Activated naive CD4-positive, alpha-beta T cell treated with anti-CD3 and anti-CD28 coated beads, Interleukin-2, amount 50 U/mL, for 72 hours (primary cell): ENCODE measurements around the gene LENG1. TPM values are rescaled to one million over a fixed set of nuclear protein-coding genes. Genes with fewer than 3 reads are reported as not detected.
"Not testable (repeated sequence)": the region's sequence is repeated elsewhere in the genome, so short reads cannot be mapped to it uniquely, and the experiment has no call there.

ENCODE experiments used
- ATAC-seq, 2 donors: fragments of 150-1000 bp; cut with Tn5 transposase; 2 replicates each; pipeline ENCODE4 v1.10.0; 2021; ENCODE audit warnings: mild to moderate bottlenecking in 2 of 2, moderate library complexity in 2 of 2
- DNase-seq, 2 donors: peaks; one replicate each; pipeline ENCODE4 v3.0.0; 2021 to 2022; ENCODE audit warnings: low spot score in 2 of 2
- H3K27ac Mint-ChIP-seq, 2 donors: one replicate each; pipeline ENCODE4 v1.8.0; 2022; ENCODE audit warnings: mild to moderate bottlenecking in 2 of 2, mixed read lengths in 2 of 2
- H3K36me3 Mint-ChIP-seq, 2 donors: one replicate each; pipeline ENCODE4 v1.8.0; 2022; ENCODE audit warnings: mixed read lengths in 2 of 2
- H3K9me3 Mint-ChIP-seq, 2 donors: one replicate each; pipeline ENCODE4 v1.8.0; 2022; ENCODE audit warnings: mixed read lengths in 2 of 2
- total RNA-seq, 2 donors: library from RNA; stranded (reverse); gene quantifications; one replicate each; pipeline ENCODE4 v1.2.3, GENCODE V29; 2022

Gene LENG1
- total RNA-seq, 2 donors from 2014 or later, result 3.5 to 6.1 TPM

DNA sequence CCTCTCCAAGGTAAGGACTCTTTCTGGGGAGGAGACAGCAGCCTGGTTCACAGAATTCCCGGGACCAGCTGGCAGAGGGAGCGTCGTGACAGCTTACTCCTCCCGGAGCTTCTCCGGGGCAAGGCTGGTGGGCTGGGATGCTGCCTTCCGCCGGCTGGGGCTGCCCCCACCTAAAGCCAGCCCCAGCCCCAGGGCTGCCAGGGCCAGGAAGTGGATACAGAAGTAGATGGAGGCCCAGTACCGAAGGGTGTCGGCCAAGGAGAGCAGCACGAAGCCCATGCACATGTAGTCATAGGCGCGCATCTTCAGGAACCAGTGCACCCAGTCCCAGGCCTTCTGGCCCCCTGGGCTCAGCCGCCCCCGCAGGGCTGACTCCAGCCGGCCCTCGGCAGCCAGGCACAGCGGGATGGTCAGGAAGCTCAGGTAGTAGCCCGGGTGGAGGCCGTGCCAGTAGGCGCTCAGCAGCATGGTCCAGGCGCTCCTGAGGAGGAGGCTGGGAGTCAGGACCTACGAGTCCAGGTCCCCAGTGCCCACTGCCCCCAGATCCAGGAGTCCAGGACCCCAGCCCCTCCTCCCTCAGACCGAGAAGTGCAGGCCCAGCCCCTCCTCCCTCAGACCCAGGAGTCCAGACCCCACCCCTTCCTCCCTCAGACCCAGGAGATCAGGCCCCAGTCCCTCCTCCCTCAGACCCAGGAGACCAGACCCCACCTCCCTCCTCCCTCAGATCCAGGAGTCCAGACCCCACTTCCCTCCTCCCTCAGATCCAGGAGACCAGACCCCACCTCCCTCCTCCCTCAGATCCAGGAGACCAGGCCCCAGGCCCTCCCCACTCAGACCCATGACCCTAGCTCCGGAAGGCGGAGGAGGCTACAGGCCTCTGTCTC, 14.7 kb upstream of the LENG1 start:
- peak overlapping the region in 1 of 2 donors; percentile 58 for H3K27ac Mint-ChIP-seq
- peaks cover 6 to 7% of the 10 kb centered on the region in 2 donors for H3K36me3 Mint-ChIP-seq
- no peaks in the 10 kb centered on the region for H3K9me3 Mint-ChIP-seq
- ATAC-seq, result peak in 1 of 2 donors; percentile 22
- no peak for DNase-seq

DNA sequence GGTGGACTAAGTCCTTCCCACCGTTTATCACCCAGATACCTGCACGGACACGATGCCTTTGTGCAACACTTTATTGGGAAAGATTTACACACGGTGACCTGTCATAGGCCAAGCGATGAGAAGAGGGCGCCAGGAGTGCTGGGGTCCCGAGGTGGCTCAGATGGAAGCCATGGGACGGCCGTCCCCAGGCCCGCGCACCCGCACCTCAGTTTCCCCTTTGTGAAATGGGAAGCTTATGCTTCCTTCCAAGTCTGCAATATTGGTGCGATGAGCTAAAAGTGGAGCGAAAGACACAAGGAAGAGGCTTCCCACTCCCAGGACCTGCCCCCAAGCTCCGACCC, 13.8 kb upstream of the LENG1 start:
- Mint-ChIP-seq H3K9me3 (no peaks in the 10 kb centered on the region), H3K27ac (no peak overlapping the region), H3K36me3 (peaks cover 3 to 4% of the 10 kb centered on the region in 2 donors)
- DNase-seq, result no peak
- peak in 1 of 2 donors; percentile 2 for ATAC-seq

DNA sequence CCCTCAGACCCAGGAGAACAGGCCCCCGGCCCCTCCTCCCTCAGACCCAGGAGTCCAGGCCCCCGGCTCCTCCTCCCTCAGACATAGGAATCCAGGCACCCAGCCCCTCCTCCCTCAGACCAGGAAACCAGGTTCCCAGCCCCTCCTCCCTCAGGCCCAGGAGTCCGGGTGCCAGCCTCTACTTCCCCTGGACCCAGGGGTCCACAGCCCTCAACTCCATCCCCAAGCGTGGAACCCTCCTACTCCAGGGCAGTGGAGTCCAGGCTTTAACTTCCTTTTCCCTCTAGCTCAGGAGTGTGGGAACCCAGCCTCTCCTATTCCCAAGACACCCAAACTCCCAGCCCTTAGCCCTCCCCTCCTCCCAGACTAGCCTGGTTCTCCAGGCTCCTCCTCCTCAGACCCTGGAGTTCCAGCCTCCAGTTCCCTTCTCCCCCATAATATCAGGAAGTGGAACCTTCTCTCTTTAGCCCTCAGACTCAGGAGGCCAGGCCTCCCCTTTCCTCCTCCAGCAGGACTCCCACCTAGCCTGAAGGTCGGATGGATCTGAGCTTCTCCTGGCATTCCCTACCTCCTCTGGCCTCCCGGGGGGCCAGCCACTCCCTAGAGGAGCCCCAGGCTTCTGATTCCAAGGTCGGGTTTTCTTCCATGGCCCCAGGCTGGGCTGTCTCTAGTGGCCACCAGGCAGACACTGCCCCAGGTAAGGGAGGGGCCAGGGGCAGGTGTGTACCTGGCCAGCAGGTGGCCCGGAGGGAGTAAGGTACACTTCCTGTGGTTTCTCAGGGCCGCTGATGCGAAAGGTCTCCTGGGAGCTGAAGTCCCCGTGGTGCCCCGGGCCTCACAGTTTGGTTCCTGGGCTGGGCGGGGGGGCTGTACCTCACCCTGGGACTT, 13.2 kb upstream of the LENG1 start, which contains the start of gene TMC4:
Gene TMC4, minus strand, starts transcription at position 690 of the 888 bp plus-strand sequence. Its CDS starts 43 bp downstream, at position 647.
- Mint-ChIP-seq H3K27ac (peak within 1 kb of the TSS in 1 of 2 donors; percentile 39), H3K36me3 (no peaks in the 10 kb centered on the region), H3K9me3 (no peaks in the 10 kb centered on the region)
- ATAC-seq (peak in 1 of 2 donors; percentile 13), DNase-seq (no peak)

DNA sequence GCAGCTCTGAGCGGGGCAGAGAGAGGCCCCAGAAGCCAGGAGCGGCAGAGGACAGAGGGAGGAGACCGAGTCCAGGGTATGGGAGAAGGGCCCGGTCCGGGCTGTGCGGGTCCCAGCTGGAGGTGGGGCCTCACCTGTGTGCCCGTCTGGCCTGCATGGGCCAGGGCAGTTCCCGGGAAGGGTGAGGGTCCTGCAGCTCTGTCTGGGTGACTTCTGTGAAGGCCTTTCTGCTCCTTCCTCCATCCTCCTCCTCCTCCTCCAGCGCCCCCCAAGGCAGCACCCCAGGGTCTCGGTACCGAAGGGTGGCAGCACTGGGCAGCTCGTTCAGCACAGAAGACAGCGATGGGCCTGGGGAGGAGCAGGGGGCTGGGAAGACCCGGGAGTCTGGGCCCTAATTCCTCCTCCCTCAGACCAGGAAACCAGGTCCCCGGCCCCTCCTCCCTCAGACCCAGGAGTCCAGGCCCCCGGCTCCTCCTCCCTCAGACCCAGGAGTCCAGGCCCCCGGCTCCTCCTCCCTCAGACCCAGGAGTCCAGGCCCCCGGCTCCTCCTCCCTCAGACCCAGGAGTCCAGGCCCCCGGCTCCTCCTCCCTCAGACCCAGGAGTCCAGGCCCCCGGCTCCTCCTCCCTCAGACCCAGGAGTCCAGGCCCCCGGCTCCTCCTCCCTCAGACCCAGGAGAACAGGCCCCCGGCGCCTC, 12.4 kb upstream of the LENG1 start:
- DNase-seq, ATAC-seq, H3K36me3 Mint-ChIP-seq, H3K27ac Mint-ChIP-seq, H3K9me3 Mint-ChIP-seq: not testable (repeated sequence)

DNA sequence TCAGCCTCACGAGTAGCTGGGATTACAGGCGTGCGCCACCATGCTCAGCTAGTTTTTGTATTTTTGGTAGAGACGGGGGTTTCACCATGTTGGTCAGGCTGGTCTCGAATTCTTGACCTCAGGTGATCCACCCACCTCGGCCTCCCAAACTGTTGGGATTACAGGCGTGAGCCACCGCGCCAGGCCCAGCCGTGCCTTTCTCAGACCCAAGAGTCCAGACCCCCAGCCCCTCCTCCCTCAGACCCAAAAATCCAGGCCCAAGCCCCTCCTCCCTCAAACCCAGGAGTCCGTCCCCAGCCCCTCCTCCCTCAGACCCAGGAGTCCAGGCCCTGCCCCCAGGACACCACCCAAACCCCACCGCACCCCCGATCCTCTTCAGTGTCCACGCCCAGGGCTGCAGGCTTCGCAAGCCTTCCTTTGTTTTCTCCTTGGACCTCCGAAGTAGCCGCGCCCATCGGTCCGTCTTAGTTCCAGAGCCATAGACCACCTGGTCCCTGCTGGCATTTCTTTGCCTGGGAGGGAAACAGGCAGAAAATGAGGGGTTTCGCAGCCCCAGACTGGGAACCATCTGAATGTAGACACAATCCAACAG, 9.7 kb upstream of the LENG1 start:
- Mint-ChIP-seq H3K36me3 (no peaks in the 10 kb centered on the region), H3K27ac (no peak overlapping the region), H3K9me3 (no peaks in the 10 kb centered on the region)
- no peak for DNase-seq
- no peak for ATAC-seq

DNA sequence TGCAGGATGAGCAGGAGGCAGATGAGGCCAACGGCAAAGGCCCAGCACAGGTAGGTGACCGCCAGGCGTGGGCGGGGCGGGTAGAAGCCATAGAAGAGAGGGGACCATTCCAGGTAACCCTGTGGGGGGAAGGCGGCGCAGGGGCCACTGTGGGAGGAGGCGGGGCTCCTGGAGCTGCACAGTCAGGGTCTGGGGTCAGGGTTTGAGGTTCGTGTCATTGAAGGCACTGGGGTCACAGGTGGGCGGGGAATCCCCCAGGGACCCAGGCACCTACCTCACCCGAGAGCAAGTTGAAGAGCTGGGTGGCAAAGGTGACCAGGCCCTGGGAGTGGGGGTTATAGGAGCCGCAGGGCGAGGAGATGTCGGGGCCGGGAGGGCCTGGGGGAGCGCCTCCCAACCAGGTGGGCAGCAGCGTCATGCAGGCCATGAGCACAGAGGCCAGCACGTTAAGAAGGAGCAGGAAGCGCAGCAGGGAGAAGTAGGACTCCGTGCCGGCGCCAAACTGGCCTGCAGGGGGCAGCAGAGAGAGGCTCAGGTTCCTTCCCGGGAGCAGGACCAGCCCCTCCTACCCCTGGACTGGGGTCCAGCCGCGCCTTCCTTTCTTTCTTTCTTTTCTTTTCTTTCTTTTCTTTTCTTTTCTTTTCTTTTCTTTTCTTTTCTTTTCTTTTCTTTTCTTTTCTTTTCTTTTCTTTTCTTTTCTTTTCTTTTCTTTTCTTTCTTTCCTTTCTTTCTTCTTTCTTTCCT, 8.8 kb upstream of the LENG1 start:
- ATAC-seq (peak; percentile 89 to 91), DNase-seq (peak; percentile 84 to 97)
- Mint-ChIP-seq H3K36me3 (no peaks in the 10 kb centered on the region), H3K9me3 (no peaks in the 10 kb centered on the region), H3K27ac (no peak overlapping the region)

DNA sequence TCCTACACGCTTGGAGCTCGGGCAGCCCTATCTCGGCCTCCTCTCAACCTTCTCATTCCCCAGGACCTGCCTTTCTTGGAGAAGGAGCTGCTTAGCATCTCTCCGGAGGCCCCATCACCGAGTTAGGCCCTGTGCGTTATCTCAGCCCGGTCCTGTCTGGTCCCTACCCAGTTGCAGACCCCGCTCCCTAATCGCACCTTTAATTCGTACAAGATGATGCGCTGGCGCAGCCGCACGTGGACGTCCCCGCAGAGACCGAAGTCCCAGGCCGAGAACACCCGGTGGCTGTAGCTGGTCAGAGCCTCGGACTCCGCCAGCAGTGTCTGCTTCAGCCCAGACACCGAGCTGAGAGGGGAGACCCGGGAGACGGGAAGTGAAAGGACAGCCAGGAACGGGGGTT, 5.7 kb upstream of the LENG1 start:
- Mint-ChIP-seq H3K27ac (no peak overlapping the region), H3K36me3 (peaks cover 0 to 6% of the 10 kb centered on the region in 2 donors), H3K9me3 (no peaks in the 10 kb centered on the region)
- ATAC-seq (no peak), DNase-seq (no peak)

DNA sequence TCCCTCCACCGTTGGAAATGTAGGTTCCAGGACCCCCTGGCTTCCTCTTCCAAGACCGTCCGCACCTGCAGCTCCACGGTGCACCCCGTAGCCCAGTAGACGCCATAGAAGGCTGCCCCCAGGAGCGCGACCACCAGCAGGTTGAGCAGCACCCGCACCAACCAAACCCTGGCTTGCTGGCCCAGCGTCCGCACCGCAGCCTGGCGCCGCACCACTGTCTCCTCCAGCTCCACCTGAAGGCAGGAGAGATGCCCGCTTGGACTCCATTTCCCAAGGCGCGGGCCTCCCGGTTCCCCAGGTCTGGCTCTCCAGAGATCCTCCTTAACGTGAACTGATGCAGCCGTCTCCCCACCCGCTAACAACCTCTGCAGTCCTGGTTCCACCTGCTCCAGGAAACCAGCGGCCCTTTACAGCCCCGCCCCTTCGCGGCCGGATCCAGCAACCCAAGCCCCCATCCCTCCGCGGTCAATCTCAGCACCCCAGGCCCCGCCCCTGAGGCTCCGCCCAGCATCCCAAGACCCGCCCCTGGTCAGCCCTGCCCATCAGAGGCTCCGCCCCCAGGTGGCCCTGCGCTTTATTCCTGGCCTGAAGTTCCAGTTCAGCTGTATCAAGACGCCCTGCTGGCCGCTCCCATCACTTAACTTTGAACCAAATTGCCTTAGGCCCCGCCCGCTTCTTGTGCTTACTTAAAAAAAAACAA, 5.0 kb upstream of the LENG1 start:
- Mint-ChIP-seq H3K36me3 (peaks cover 2 to 6% of the 10 kb centered on the region in 2 donors), H3K27ac (no peak overlapping the region), H3K9me3 (no peaks in the 10 kb centered on the region)
- peak in 1 of 2 donors; percentile 65 for DNase-seq
- no peak for ATAC-seq

DNA sequence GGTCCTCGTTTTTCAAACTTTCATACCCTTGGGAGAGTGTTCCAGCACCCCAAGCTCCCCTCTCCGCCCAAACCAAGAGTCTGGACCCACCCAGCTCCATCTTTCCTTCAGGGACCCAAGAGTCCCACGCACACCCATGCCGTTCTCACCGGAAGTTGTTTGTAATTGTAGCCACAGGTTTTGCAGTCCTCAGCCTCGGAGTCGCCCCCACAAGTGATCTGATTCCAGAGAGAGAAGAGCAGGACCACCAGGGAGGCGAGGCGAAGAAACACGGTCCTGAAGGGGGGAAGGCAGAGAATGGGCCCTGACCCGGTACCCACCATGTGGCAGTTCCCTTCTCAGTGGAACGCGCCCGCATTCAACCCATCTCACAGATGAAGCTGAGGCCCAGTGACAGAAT, 3.4 kb upstream of the LENG1 start:
- H3K27ac Mint-ChIP-seq, result no peak overlapping the region
- DNase-seq (no peak), ATAC-seq (no peak)
- no peaks in the 10 kb centered on the region for H3K9me3 Mint-ChIP-seq
- peaks cover 4 to 6% of the 10 kb centered on the region in 2 donors for H3K36me3 Mint-ChIP-seq

DNA sequence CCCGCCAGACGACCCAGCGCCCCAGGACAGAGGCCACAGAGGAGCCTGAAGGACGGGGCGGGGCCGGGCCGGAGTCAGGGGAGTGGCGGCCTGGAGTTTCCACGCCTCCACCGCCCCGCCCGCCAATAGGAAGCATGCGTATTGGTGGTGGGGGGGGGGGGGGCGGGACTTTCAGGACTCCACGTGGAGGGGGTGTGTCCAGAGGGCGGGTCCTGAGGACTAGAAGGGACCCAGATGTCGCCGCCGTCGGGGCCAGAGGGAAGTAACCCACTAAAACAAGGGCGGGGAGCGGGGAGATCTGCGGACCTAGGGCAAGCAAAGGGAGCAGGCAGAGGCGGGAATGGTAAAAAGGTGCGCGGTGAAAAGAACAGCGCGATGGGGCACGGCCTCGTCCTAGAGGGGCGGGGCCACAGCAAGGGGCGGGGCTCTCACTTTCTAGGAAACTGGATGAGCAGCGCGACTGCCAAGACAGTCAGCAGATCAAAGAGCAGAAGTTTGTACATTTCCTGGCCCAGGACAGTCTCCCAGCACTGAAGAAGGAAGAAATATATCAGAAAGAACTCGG, 2.8 kb upstream of the LENG1 start:
- H3K27ac Mint-ChIP-seq, result peak overlapping the region in 1 of 2 donors; percentile 93

DNA sequence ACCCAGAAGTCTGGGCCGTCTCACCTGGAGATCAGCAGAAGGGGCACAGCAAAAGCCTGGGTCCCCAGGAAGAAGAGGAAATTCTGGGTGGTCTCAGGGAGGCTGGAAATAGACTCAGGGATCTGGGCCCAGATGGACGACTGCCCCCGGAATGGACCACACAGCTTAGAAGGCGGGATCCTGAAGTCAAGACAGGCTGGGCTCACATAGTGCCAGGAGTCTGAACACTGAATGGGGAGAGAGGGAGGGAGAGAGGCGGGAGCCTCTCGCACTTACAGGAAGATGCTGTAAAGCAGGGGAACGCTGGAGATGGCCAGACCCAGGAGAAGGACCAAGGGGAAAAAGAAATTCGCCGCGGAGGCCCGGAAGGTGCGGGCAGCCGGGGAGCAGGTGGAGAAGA, 1.3 kb upstream of the LENG1 start:
- Mint-ChIP-seq H3K9me3 (no peaks in the 10 kb centered on the region), H3K27ac (peak overlapping the region; percentile 93 to 99), H3K36me3 (peaks cover 8 to 9% of the 10 kb centered on the region in 2 donors)
- no peak for ATAC-seq
- no peak for DNase-seq

More for the DNA sequence above, 2.8 kb upstream of the LENG1 start:
- peak; percentile 72 to 76 for DNase-seq
- peak in 1 of 2 donors; percentile 31 for ATAC-seq
- Mint-ChIP-seq H3K9me3 (no peaks in the 10 kb centered on the region), H3K36me3 (peaks cover 4 to 6% of the 10 kb centered on the region in 2 donors)

DNA sequence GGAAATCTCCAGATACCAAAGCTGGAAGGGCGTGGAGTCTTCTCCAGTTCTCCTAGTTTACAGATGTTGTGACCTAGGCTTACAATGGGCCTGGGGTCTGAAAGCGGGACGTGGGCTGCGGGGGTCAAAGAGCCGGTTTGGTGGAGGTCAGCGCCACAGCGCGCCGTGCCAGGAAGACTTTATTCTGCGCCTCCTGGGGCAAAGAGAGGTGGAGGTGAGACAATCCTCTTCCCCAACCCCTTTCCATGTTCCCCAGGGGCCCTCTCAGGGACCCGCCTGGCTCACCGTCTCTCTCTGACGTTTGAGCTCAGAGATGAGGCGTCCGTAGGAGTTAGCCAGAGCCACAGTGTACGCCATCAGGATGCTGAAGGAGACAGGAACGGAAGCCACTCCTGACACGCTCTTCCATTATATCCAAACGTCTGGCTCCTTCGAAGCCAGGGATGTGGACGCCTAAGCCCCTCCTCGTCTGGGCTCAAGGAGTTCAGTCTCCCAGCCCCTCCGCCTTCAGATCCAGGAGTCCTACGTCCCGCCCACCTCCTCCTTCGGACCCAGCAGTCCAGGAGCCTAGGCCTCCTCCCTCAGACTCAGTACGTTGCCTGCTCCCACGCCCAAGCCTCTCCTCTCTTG, 776 bp upstream of the LENG1 start:
- DNase-seq (no peak), ATAC-seq (no peak)
- Mint-ChIP-seq H3K9me3 (no peaks in the 10 kb centered on the region), H3K27ac (peak overlapping the region; percentile 93 to 99), H3K36me3 (peaks cover 9 to 10% of the 10 kb centered on the region in 2 donors)

DNA sequence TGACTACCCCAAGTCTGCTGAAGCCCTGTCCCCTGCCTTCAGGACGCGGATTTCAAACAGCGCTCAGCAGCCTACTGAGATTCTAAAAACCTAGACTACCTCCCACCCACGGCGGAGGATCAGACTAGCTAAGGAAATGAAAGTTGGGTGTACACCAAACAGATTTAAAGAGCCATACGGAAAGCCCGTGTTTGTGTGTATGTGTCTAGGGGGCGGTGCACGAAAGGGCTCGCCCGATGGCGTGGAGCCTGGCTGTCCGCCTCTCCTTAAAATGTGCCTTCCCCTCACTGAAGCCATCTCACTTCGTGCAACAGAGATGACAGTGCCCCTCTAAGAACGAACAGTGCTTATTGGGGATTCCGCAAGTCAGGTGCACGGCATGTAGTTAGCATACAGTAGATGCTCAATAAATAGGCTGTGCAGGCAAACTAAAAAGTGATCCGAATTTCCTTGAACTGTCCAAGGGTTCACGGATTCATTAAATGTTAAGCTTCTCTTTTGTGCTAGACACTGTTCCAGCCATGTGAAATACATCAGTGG, 639 bp downstream of the LENG1 start:
- DNase-seq, result peak in 1 of 2 donors; percentile 41
- peaks cover 15 to 21% of the 10 kb centered on the region in 2 donors for H3K36me3 Mint-ChIP-seq
- no peak for ATAC-seq
- peak overlapping the region; percentile 93 for H3K27ac Mint-ChIP-seq
- H3K9me3 Mint-ChIP-seq, result no peaks in the 10 kb centered on the region

DNA sequence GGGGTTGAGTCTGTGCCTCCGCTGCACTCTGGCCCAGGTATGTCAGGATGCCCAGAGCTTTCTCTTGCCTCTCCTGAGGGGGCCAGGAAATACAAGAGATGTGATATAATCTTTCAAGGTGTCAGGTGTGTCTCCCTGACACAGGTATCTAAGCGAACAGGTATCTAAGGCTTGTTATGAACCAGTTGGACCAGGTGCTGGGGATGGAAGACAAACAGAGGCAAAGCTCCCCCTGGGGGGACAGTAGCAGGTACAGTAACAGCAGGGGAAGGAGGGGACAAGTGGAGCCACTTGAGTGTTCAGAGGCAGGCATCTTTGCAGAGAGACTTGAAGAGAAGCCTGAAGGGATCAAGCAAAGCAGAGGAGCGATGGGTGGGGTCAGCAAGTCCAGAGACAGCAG, 2.6 kb downstream of the LENG1 start:
- ATAC-seq (no peak), DNase-seq (no peak)
- H3K36me3 Mint-ChIP-seq, result peaks cover 15 to 30% of the 10 kb centered on the region in 2 donors
- no peaks in the 10 kb centered on the region for H3K9me3 Mint-ChIP-seq
- peak overlapping the region; percentile 67 to 93 for H3K27ac Mint-ChIP-seq
